Skeletal muscle tissue (tissue), 4 donors: ENCODE data around the gene HSD17B13. TPM values are rescaled to one million over a fixed set of nuclear protein-coding genes. Genes with fewer than 3 reads are reported as not detected.

ENCODE experiments used
- H3K27ac ChIP-seq: one replicate; pipeline ENCODE4 v1.7.0; 2013; ENCODE audit warnings: mild to moderate bottlenecking, low read depth, low read length, inconsistent platforms
- H3K27me3 ChIP-seq, 3 donors: one replicate each; pipeline ENCODE4 v1.7.0; 2013; ENCODE audit warnings: low read length in 3 of 3; ENCODE audit not compliant: control insufficient read depth in 3 of 3, insufficient read depth in 3 of 3
- H3K36me3 ChIP-seq, 3 donors: one replicate each; pipeline ENCODE4 v1.7.0; 2013; ENCODE audit warnings: low read length in 3 of 3; ENCODE audit not compliant: control insufficient read depth in 3 of 3, insufficient read depth in 3 of 3
- H3K4me1 ChIP-seq, 3 donors: one replicate each; pipeline ENCODE4 v1.7.0; 2013; ENCODE audit warnings: low read length in 3 of 3, mild to moderate bottlenecking in 3 of 3; ENCODE audit not compliant: control insufficient read depth in 3 of 3, insufficient read depth in 3 of 3
- H3K4me3 ChIP-seq, 3 donors: one replicate each; pipeline ENCODE4 v1.7.0; 2013; ENCODE audit warnings: low read length in 3 of 3
- H3K9ac ChIP-seq, 3 donors: one replicate each; pipeline ENCODE4 v1.7.0; 2013; ENCODE audit warnings: low read length in 3 of 3, mild to moderate bottlenecking in 3 of 3, moderate library complexity in 2 of 3, low read depth in 1 of 3
- H3K9me3 ChIP-seq, 3 donors: one replicate each; pipeline ENCODE4 v1.7.0; 2013; ENCODE audit warnings: low read length in 3 of 3; ENCODE audit not compliant: control insufficient read depth in 3 of 3
- total RNA-seq: library from RNA; depleted of rRNA; stranded (reverse); fragments of >200 nt; gene quantifications from one replicate; pipeline ENCODE4 v1.2.3, GENCODE V29; 2014
- donor health status: Osteomylitis.

The HSD17B13 gene
- total RNA-seq, 1 donor from 2014 or later: not detected

GRCh38 chr4:87275311-87275710 is 47.4 kb downstream of the HSD17B13 start:
- Histone ChIP-seq H3K9me3 (no peaks in the 10 kb centered on the region), H3K4me3 (no peak overlapping the region), H3K27me3 (no peaks in the 10 kb centered on the region), H3K9ac (no peak overlapping the region), H3K36me3 (no peaks in the 10 kb centered on the region), H3K4me1 (no peaks in the 10 kb centered on the region), H3K27ac (no peak overlapping the region)

GRCh38 chr4:87274803-87275202 is 47.9 kb downstream of the HSD17B13 start:
- Histone ChIP-seq H3K27me3 (no peaks in the 10 kb centered on the region), H3K27ac (no peak overlapping the region), H3K4me3 (no peak overlapping the region), H3K9ac (no peak overlapping the region), H3K9me3 (no peaks in the 10 kb centered on the region), H3K36me3 (no peaks in the 10 kb centered on the region), H3K4me1 (no peaks in the 10 kb centered on the region)

- Histone ChIP-seq H3K4me3 (no peak overlapping the region), H3K9ac (no peak overlapping the region), H3K4me1 (no peaks in the 10 kb centered on the region)
Observed at GRCh38 chr4:87274327-87274726, 48.4 kb downstream of the HSD17B13 start.

GRCh38 chr4:87270825-87271224 is 51.9 kb downstream of the HSD17B13 start:
- Histone ChIP-seq H3K4me3 (no peak overlapping the region), H3K4me1 (no peaks in the 10 kb centered on the region), H3K9ac (no peak overlapping the region), H3K27me3 (no peaks in the 10 kb centered on the region), H3K27ac (no peak overlapping the region), H3K36me3 (no peaks in the 10 kb centered on the region), H3K9me3 (no peaks in the 10 kb centered on the region)

More at GRCh38 chr4:87274327-87274726, 48.4 kb downstream of the HSD17B13 start:
- no peak overlapping the region for H3K27ac ChIP-seq
- no peaks in the 10 kb centered on the region for H3K36me3 ChIP-seq
- H3K27me3 ChIP-seq: no peaks in the 10 kb centered on the region
- no peaks in the 10 kb centered on the region for H3K9me3 ChIP-seq

GRCh38 chr4:87270144-87270543 is 52.5 kb downstream of the HSD17B13 start:
- no peak overlapping the region for H3K9ac ChIP-seq
- H3K36me3 ChIP-seq: no peaks in the 10 kb centered on the region
- H3K27ac ChIP-seq: no peak overlapping the region
- no peaks in the 10 kb centered on the region for H3K9me3 ChIP-seq
- no peaks in the 10 kb centered on the region for H3K27me3 ChIP-seq
- H3K4me1 ChIP-seq: no peaks in the 10 kb centered on the region
- H3K4me3 ChIP-seq: no peak overlapping the region

- Histone ChIP-seq H3K9ac (no peak overlapping the region), H3K4me3 (no peak overlapping the region), H3K4me1 (no peaks in the 10 kb centered on the region), H3K27ac (no peak overlapping the region), H3K9me3 (no peaks in the 10 kb centered on the region), H3K27me3 (no peaks in the 10 kb centered on the region), H3K36me3 (no peaks in the 10 kb centered on the region)
Observed at GRCh38 chr4:87268411-87268810, 54.3 kb downstream of the HSD17B13 start.

GRCh38 chr4:87266986-87267385 is 55.7 kb downstream of the HSD17B13 start:
- H3K9ac ChIP-seq: no peak overlapping the region
- H3K4me1 ChIP-seq: no peaks in the 10 kb centered on the region
- no peak overlapping the region for H3K4me3 ChIP-seq
- H3K36me3 ChIP-seq: no peaks in the 10 kb centered on the region
- no peaks in the 10 kb centered on the region for H3K27me3 ChIP-seq
- no peaks in the 10 kb centered on the region for H3K9me3 ChIP-seq
- no peak overlapping the region for H3K27ac ChIP-seq

GRCh38 chr4:87262886-87263285 is 59.8 kb downstream of the HSD17B13 start:
- no peak overlapping the region for H3K27ac ChIP-seq
- no peak overlapping the region for H3K9ac ChIP-seq
- H3K9me3 ChIP-seq: no peaks in the 10 kb centered on the region
- H3K4me3 ChIP-seq: no peak overlapping the region
- H3K36me3 ChIP-seq: no peaks in the 10 kb centered on the region
- H3K4me1 ChIP-seq: no peaks in the 10 kb centered on the region
- H3K27me3 ChIP-seq: no peaks in the 10 kb centered on the region

- Histone ChIP-seq H3K27me3 (no peaks in the 10 kb centered on the region), H3K9me3 (no peaks in the 10 kb centered on the region), H3K36me3 (no peaks in the 10 kb centered on the region)
Observed at GRCh38 chr4:87260477-87260876, 62.2 kb downstream of the HSD17B13 start.

GRCh38 chr4:87258677-87259076 is 64.0 kb downstream of the HSD17B13 start:
- Histone ChIP-seq H3K9ac (no peak overlapping the region), H3K36me3 (no peaks in the 10 kb centered on the region), H3K4me1 (no peaks in the 10 kb centered on the region), H3K4me3 (no peak overlapping the region), H3K27ac (no peak overlapping the region), H3K27me3 (no peaks in the 10 kb centered on the region), H3K9me3 (no peaks in the 10 kb centered on the region)

More at GRCh38 chr4:87260477-87260876, 62.2 kb downstream of the HSD17B13 start:
- H3K4me1 ChIP-seq: no peaks in the 10 kb centered on the region
- no peak overlapping the region for H3K4me3 ChIP-seq
- no peak overlapping the region for H3K9ac ChIP-seq
- H3K27ac ChIP-seq: no peak overlapping the region

GRCh38 chr4:87257523-87257922 is 65.2 kb downstream of the HSD17B13 start:
- Histone ChIP-seq H3K27me3 (no peaks in the 10 kb centered on the region), H3K36me3 (no peaks in the 10 kb centered on the region), H3K27ac (no peak overlapping the region), H3K9ac (no peak overlapping the region), H3K9me3 (no peaks in the 10 kb centered on the region), H3K4me3 (no peak overlapping the region), H3K4me1 (no peaks in the 10 kb centered on the region)
